ENCODE data around the gene ZDHHC5.
"Not testable (repeated sequence)": the region's sequence is repeated elsewhere in the genome, so short reads cannot be mapped to it uniquely, and the experiment has no call there.

Gene ZDHHC5

GRCh38 chr11:57645689-57646085, 22.2 kb upstream of the ZDHHC5 start:
- no peak for DNase-seq

- no peak for DNase-seq
Measured at GRCh38 chr11:57646194-57646798, 21.6 kb upstream of the ZDHHC5 start.

DNA sequence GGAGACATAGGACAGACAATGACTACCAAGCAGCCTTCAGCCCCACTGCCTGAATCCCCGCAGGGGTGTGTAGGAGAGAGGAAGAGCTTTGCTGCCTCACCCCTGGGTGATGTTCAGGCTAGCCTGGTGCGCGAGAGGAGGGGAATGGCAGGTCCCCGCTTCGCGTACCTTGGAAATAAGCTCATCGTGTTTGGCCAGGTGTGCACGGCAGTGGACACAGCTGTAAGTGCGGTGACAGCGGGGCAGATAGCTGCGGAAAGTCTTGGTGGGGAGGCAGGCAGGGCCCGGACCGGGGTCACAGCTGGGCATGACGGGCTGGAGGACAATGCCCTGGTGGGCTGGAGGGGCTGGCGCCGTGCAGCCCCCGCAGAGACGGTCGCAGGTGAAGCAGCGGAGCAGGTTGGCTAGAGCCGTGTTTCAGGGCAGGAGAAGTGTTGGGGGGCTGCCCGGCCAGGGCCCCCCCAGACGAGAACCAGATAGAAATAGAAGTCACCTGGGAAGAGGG, 21.1 kb upstream of the ZDHHC5 start:
- DNase-seq, result no peak

GRCh38 chr11:57647372-57647771, 20.5 kb upstream of the ZDHHC5 start:
- no peak for DNase-seq

GRCh38 chr11:57647960-57648800, 19.7 kb upstream of the ZDHHC5 start:
- no peak for DNase-seq

DNA sequence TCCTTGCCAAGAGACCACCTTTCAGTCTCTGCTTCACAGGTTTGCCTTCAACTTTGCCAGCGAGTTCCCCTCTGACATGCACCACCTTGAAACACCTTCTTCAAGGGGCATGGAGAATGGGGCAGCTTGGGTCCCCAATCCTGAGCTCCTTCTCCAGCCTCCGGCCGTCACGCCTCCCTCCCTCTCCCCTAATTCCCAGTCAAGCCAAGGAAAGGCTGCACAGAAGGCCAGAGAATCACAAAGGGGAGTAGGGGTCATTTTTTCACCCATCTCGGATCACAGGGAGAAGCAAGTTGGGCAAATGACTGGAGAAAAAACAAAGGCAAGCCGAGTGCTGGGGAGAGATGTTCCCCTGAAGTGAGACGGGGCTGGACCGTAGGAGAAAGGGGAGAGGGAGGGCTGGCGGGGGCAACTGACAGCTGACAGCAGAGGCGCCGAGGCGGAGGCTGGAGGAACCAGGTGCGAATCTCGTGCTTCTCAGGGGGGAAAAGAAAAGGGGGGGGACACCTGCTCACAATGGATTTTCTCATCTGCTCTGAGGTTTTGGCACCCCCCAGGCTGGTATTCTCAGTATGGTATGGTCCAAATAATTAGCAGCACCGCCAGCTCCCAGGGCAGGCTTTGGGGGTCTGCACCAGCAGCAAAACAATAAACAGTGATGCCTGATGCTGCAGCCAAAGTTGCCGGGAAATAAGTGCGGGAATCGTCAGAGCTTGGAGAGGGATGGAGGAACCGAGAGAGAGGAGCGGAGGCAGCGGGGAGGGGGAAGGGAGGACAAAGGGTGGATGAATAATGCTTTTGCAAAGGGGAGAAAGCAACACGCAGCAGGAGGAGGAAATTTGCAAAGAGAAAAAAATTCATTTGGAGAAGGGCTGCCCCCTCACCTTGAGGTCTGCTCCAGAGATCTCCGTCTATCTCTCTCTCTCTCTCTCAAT, 18.8 kb upstream of the ZDHHC5 start:
- no peak for DNase-seq

- no peak for DNase-seq
Measured at GRCh38 chr11:57649826-57650738, 17.8 kb upstream of the ZDHHC5 start, which contains the start of gene YPEL4. Gene YPEL4, minus strand, starts transcription at chr11:57649912. Its CDS starts 2,805 bp downstream, at chr11:57647107.

GRCh38 chr11:57650739-57651090, 17.2 kb upstream of the ZDHHC5 start:
- DNase-seq, result no peak

- DNase-seq, result no peak
Measured at GRCh38 chr11:57651408-57651807, 16.5 kb upstream of the ZDHHC5 start.

DNA sequence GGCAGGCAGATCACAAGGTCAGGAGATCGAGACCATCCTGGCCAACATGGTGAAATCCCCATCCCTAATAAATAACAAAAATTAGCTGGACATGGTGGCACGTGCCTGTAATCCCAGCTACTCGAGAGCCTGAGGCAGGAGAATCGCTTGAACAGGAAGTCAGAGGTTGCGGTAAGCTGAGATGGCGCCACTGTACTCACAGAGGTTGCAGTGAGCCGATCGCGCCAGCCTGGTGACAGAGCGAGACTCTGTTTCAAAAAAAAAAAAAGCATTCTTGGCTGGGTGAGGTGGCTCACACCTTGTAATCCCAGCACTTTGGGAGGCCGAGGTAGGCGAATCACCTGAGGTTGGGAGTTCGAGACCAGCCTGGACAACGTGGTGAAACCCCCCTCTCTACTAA, 15.7 kb upstream of the ZDHHC5 start:
- not testable (repeated sequence) for DNase-seq

- DNase-seq, result no peak
Measured at GRCh38 chr11:57652662-57653061, 15.3 kb upstream of the ZDHHC5 start.

GRCh38 chr11:57653163-57653562, 14.8 kb upstream of the ZDHHC5 start:
- DNase-seq, result no peak

DNA sequence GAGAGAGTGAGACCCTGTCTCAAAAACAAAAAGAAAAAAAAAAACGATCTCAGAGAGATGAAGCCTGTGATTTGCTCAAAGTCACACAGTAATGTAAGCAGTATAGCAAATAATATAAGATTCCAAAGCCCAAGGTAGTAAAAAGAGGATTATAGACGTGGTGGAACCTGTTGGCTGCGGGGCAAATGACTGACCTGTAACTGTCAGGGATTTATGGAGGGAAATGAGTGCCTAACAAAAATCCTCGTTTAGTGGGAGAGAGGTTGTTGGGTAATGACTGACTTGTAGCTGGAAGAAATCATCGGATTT, 11.1 kb upstream of the ZDHHC5 start:
- DNase-seq, result no peak

DNA sequence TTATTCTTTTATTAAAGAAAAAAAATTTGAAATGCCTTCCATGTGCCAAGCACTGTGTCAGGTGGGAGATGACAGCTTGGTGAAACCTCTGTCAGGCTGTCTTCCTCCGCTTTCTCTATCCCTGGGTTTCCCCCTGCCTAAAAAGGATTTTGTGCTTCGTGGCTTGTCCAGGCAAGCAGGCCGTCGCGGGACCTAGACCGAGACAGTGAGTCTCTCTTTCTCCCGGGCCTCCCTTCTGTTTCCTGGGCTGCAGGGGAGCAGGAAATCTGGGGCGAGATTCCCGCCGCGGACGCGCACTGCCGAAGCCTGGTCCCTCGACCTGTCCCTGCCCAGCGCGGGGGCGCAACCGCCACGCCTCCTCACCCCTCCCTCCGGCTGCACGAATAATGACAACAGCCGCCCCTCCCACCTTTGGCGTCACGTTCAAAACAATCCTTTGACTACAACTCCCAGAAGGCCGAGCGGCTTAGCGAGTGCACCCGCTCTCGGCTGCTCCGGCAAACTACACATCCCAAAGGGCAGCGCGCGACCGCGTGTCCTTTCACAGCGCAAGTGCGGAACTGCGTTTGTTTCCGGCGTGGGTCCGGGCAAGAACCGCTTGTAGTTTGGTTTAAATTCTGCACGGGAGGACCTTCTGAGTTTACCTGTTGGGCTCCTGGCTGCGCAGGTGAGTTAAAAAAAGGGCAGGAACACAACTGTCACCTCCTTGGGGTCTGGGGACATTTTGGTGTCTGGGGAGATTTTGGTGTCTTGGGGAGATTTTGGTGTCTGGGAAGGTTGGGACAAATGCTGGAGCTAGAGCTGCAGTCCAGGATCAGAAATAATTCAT, 10.5 kb upstream of the ZDHHC5 start, which contains the start of gene CLP1:
Gene CLP1, plus strand, starts transcription at position 569 of the 829 bp plus-strand sequence. CDS start 1,715 bp downstream, outside the sequence.
- DNase-seq, result peak; percentile 99 to 100

DNA sequence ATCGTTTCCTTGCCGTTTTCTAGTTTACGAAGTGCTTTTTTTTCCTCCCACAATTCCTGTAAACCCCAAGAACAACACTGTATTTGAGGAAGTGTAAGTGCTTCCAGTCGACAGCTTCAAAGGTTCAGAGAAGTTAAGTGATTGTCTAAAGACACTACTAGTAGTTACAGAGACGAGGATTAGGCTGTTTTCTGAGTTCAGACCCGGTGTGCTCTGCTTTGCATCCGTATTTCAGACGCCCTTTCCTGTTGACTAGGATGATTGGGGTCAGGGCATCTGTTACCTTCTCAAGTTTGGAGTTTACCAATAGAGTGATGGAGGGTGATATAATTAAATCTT, 9.9 kb upstream of the ZDHHC5 start:
- no peak for DNase-seq

DNA sequence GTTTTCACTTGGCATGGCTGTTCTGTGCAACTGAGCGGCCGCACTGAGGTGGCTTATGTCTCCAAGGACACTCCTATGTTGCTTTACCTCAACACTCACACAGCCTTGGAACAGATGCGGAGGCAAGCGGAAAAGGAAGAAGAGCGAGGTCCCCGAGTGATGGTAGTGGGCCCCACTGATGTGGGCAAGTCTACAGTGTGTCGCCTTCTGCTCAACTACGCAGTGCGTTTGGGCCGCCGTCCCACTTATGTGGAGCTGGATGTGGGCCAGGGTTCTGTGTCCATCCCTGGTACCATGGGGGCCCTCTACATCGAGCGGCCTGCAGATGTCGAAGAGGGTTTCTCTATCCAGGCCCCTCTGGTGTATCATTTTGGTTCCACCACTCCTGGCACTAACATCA, 8.2 kb upstream of the ZDHHC5 start:
- DNase-seq, result no peak

- DNase-seq, result no peak
Measured at GRCh38 chr11:57662893-57663292, 5.0 kb upstream of the ZDHHC5 start.

DNA sequence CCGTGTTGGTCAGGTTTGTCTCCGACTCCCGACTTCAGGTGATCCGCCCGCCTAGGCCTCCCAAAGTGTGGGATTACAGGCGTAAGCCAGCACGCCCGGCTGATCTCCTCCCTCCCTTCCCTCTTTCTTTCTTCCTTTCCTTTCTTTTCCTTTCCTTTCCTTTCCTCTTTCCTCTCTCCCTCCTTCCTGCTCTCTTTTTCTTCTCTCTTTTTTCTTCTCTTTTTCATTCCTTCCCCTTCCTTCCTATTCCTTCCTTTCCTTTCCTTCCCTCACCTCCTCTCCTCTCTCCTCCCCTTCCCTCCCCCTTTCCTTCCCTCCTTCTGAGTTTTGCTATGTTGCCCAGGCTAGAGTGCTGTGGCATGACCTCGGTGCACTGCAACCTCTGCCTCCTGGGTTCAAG, 3.9 kb upstream of the ZDHHC5 start:
- no peak for DNase-seq

GRCh38 chr11:57667117-57667735, 688 bp upstream of the ZDHHC5 start:
- peak; percentile 98 for DNase-seq

DNA sequence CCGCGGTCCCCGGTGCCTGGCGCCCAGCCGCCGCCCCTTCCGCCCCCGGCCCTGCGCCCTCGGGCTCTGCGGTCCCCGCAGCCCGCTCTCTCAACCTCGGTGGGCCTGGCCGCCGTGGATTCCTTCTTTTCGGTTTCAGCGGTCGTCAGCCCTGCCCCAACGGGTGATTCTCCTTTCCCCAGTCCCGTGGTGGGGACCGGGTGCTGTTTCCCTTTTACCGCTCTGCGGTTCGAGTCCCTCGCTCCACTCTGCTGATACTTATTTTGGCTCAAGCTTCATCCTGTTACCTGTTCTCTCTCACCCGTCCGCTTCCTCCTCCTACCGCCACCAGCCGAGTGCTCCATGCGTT, 494 bp downstream of the ZDHHC5 start:
- DNase-seq, result no peak

DNA sequence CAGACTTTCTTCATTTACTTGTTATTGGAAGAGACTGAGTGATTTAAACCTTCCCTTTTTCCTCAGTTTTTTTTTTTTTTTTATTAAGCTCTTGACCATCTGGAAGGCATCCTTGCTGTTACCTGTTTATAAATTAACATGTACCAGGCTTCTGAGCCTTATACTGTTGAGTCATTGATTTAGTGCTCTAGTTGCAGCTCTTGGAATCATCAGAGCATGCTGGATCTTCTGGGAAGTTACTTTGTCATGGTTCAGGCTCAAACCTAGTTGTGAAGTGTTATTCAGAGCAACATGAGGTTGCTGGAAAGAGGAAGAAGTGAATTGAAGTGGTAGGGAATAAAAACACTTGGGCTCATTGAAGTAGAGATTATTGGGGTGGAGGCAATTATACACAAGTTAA, 6.3 kb downstream of the ZDHHC5 start:
- no peak for DNase-seq
